SK-N-MC (cell line): ENCODE measurements around the gene DCAF8.

Source experiments
- DNase-seq: peaks from one replicate; pipeline ENCODE4 v3.0.0-alpha.2; 2011; ENCODE audit warnings: low read depth, low spot score
- H3K27ac ChIP-seq: fragments of 200-600 bp; sonication (generic); 2 replicates; pipeline ENCODE4 v1.5.1; 2016; ENCODE audit warnings: mixed run types
- H3K36me3 ChIP-seq: fragments of 200-600 bp; sonication (generic); 2 replicates; pipeline ENCODE4 v1.6.1; 2017; ENCODE audit warnings: antibody characterized with exemption, low read length, mixed read lengths; ENCODE audit not compliant: insufficient read depth
- H3K4me3 ChIP-seq: fragments of 200-600 bp; sonication (generic); 2 replicates; pipeline ENCODE4 v1.5.1; 2016
- H3K9ac ChIP-seq: fragments of 200-600 bp; sonication (generic); 2 replicates; pipeline ENCODE4 v1.8.0; 2017; ENCODE audit warnings: mixed run types, mixed read lengths; ENCODE audit not compliant: insufficient read length
- H3K9me3 ChIP-seq: fragments of 200-600 bp; sonication (generic); 2 replicates; pipeline ENCODE4 v1.6.1; 2017; ENCODE audit warnings: low read depth, mild to moderate bottlenecking, antibody characterized with exemption, low read length, moderate library complexity, mixed read lengths
- EZH2 ChIP-seq: fragments of 200-600 bp; sonication (generic); IDR thresholded peaks from one replicate; pipeline ENCODE4 v1.6.1; 2017; ENCODE audit warnings: antibody characterized with exemption
- FOXP2 ChIP-seq: optimal IDR thresholded peaks from 2 replicates; pipeline ENCODE3; 2011; ENCODE audit warnings: mild to moderate bottlenecking, moderate library complexity; ENCODE audit not compliant: insufficient read depth; ENCODE audit errors: extremely low read length, control extremely low read depth
- POLR2AphosphoS5 ChIP-seq: IDR thresholded peaks from 2 replicates; pipeline ENCODE4 v1.6.1; 2012; ENCODE audit warnings: mild to moderate bottlenecking, low read depth, low read length, borderline replicate concordance

DCAF8 gene

DNA sequence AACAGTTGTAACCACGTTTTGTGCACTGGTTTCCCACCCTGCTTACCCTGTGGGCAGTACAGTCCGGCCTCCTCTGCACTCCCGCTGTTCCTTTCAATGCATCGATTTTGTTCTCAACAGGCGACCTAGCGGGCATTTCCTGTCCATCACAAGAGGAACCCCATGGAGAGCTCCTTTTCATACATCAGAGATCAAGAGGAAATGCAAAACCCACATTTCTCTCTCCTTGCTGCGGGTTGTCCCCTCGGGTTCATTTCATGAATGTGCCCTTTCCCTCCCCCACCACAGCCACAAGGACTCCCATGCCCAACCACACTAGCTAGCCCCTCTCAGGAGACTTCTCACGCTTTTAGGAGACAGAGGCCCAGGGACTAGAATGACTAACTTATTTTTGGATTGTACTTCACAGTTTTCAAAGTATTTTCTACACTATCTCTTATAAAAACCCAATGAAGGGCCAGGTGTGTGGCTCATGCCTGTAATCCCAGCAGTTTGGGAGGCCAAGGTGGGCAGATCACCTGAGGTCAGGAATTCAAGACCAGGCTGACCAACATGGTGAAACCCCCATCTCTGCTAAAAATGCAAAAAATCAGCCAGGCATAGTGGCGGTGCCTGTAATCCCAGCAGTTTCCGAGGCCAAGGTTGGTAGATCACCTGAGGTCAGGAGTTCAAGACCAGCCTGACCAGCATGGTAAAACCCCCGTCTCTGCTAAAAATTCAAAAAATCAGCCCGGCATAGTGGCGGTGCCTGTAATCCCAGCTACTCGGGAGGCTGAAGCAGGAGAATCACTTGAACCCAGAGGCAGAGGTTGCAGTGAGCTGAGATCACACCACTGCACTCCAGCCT is 92.6 kb downstream of the DCAF8 start:
- no peak overlapping the region for H3K9ac ChIP-seq
- no peak overlapping the region for H3K27ac ChIP-seq
- H3K36me3 ChIP-seq, result no peaks in the 10 kb centered on the region
- peak; percentile 24 for DNase-seq
- TF ChIP-seq POLR2AphosphoS5 (no peak), EZH2 (no peak), FOXP2 (no peak)
- H3K9me3 ChIP-seq, result no peaks in the 10 kb centered on the region
- H3K4me3 ChIP-seq, result peak overlapping the region; percentile 37; the same call in 1 of the 2 replicates

DNA sequence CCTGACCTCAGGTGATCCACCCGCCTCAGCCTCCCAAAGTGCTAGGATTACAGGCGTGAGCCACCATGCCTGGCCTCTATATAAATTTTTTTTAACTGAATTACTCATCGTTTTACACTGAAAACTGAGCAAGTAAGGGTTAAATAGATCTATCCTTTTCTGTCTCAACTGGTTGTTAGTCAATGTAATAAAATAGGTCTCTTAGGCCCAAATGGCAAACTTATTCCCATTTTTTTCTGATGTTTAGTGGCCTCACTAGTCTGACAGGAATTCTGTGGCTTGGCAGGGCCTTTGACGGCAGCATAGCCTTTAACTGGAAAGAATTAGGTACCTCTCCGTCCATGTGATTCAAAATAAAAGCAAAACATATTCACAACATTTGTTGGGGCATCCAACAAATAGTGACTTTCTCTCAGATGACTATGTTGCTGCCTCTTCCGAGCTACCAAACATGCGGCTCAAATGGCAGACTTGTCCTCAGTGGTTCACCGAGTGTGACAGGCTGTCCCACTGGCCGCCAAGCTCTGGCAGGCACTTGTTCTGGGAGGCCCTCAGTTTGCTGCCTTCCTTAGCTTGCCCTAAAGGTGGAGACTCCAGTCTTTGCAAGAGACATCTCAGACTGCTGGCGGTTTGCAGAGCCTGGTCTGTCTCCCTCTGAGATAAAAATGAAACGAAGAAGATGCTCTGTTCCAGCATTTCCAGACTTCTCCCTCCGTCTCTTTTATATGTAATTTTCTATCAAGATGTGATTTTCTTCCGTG is 93.6 kb downstream of the DCAF8 start:
- no peak for DNase-seq
- no peak overlapping the region for H3K9ac ChIP-seq
- no peak overlapping the region for H3K27ac ChIP-seq
- H3K36me3 ChIP-seq, result no peaks in the 10 kb centered on the region
- no peak overlapping the region for H3K4me3 ChIP-seq
- H3K9me3 ChIP-seq, result no peaks in the 10 kb centered on the region
- TF ChIP-seq EZH2 (no peak), FOXP2 (no peak), POLR2AphosphoS5 (no peak)

DNA sequence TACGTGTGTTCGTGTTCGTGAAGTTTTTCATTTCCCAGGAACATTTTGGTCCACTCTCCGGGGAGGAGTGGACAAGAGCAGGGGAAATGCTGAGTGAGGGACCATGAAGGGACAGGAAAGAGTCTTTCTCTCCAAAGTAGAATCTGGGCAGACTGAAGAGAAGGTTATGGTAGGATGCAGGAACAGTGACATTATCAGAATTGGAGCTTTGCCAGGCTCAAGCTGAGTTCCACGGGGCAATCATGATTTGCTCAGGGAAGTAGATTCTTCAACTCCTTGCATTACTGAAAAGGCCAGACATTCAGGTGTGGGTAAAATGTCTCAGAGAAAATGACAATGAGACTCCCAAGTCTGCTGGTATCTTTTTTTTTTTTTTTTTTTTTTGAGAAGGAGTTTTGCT is 94.3 kb downstream of the DCAF8 start:
- DNase-seq, result no peak
- Histone ChIP-seq H3K27ac (no peak overlapping the region), H3K36me3 (no peaks in the 10 kb centered on the region), H3K9ac (no peak overlapping the region), H3K4me3 (no peak overlapping the region), H3K9me3 (no peaks in the 10 kb centered on the region)
- TF ChIP-seq EZH2 (no peak), POLR2AphosphoS5 (no peak), FOXP2 (no peak)

GRCh38 chr1:160167580-160167979 is 94.8 kb downstream of the DCAF8 start:
- Histone ChIP-seq H3K27ac (no peak overlapping the region), H3K36me3 (no peaks in the 10 kb centered on the region), H3K4me3 (no peak overlapping the region), H3K9me3 (no peaks in the 10 kb centered on the region), H3K9ac (no peak overlapping the region)
- no peak for DNase-seq
- no peak for TF ChIP-seq FOXP2
- no peak for TF ChIP-seq EZH2
- no peak for TF ChIP-seq POLR2AphosphoS5

- TF ChIP-seq FOXP2 (no peak), POLR2AphosphoS5 (no peak), EZH2 (no peak)
- H3K9me3 ChIP-seq, result no peaks in the 10 kb centered on the region
- H3K4me3 ChIP-seq, result no peak overlapping the region
- DNase-seq, result no peak
- H3K9ac ChIP-seq, result no peak overlapping the region
- no peaks in the 10 kb centered on the region for H3K36me3 ChIP-seq
- no peak overlapping the region for H3K27ac ChIP-seq
Measured at GRCh38 chr1:160167056-160167455, 95.3 kb downstream of the DCAF8 start.

DNA sequence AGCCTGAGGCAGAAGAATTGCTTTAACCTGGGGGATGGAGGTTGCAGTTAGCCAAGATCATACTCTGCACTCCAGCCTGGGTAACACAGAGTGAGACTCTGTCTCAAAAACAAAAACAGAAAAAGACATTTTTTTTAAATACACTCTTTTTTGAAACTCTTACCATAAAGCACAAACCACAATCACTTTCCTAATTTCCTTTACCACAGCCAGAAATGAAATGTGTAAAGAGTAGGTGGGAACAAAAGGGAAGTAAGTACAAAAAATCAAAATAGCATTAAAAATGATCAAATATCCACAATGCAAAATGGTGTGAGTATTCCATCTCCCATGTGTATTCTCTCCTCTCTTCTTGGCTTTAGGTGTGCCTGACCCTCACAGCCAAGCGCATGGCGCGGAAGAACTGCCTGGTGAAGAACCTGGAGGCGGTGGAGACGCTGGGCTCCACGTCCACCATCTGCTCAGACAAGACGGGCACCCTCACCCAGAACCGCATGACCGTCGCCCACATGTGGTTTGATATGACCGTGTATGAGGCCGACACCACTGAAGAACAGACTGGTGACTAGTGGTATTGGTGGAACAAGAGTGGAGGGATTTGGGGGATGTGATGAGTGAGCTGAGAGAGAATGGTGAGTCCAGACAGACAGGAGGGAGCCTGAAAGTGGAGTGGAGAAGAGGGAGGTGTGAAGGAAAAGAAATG is 96.0 kb downstream of the DCAF8 start:
- Histone ChIP-seq H3K9me3 (no peaks in the 10 kb centered on the region), H3K9ac (no peak overlapping the region), H3K4me3 (no peak overlapping the region), H3K36me3 (no peaks in the 10 kb centered on the region), H3K27ac (no peak overlapping the region)
- DNase-seq, result no peak
- TF ChIP-seq FOXP2, result no peak
